ENCODE data around the gene SGIP1.

DNA sequence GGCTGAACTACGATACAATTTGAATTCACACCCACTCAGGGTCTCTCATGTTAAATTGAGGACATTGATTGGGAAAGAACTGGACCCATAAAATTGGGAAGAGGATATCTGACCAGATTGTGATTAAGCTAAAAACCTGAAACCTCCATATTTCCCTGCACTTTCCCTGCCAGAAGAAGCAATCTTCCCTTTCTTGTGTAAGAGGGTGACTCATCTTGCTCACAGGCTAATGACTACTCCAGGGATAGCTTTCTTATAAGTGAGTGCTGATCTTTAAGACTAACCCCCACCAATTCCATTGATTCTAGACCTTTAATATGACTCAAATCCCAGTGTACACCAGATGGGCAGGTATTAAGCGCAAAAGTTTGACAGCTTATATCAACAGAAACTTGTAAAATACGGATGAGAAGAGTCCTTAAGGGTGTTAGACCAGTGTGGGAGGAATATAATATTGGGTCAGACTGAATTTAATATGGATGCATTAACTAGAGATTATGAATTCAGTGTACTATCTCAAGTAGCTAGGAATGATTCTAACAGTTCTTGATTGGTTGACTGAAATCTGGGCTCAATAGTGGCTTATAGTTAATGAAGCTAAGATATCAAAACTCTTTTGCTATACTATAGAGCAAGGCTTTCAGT is 12.1 kb upstream of the SGIP1 start:
- TF ChIP-seq, protein P1, sequence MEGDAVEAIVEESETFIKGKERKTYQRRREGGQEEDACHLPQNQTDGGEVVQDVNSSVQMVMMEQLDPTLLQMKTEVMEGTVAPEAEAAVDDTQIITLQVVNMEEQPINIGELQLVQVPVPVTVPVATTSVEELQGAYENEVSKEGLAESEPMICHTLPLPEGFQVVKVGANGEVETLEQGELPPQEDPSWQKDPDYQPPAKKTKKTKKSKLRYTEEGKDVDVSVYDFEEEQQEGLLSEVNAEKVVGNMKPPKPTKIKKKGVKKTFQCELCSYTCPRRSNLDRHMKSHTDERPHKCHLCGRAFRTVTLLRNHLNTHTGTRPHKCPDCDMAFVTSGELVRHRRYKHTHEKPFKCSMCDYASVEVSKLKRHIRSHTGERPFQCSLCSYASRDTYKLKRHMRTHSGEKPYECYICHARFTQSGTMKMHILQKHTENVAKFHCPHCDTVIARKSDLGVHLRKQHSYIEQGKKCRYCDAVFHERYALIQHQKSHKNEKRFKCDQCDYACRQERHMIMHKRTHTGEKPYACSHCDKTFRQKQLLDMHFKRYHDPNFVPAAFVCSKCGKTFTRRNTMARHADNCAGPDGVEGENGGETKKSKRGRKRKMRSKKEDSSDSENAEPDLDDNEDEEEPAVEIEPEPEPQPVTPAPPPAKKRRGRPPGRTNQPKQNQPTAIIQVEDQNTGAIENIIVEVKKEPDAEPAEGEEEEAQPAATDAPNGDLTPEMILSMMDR (IDR thresholded peaks at IDR 0.05; ENCODE audit: low read length): no peak
- no peak for TF ChIP-seq EZH2 (IDR thresholded peaks at IDR 0.05; ENCODE audit: borderline replicate concordance, low read length)
